Eye (tissue), 1 donor: ENCODE results near the gene CLK3.
"Not testable (repeated sequence)": the region's sequence is repeated elsewhere in the genome, so short reads cannot be mapped to it uniquely, and the experiment has no call there.

Experiments
- DNase-seq: peaks from one replicate; pipeline ENCODE4 v3.0.0-alpha.2; 2015

Gene CLK3

GRCh38 chr15:74646480-74646879 is 30.8 kb downstream of the CLK3 start:
- no peak for DNase-seq

- DNase-seq, result no peak
Measured at GRCh38 chr15:74648051-74648842, 32.6 kb downstream of the CLK3 start.

- DNase-seq, result no peak
Measured at GRCh38 chr15:74651242-74651741, 35.7 kb downstream of the CLK3 start.

GRCh38 chr15:74653426-74654102 is 37.9 kb downstream of the CLK3 start:
- DNase-seq, result peak; percentile 57

- no peak for DNase-seq
Measured at GRCh38 chr15:74655424-74655823, 39.8 kb downstream of the CLK3 start.

GRCh38 chr15:74656935-74657535 is 41.4 kb downstream of the CLK3 start:
- DNase-seq, result peak; percentile 25

- no peak for DNase-seq
Measured at GRCh38 chr15:74657846-74658245, 42.2 kb downstream of the CLK3 start.

GRCh38 chr15:74661280-74661679 is 45.6 kb downstream of the CLK3 start:
- not testable (repeated sequence) for DNase-seq

- no peak for DNase-seq
Measured at GRCh38 chr15:74662064-74662860, 46.6 kb downstream of the CLK3 start.

- DNase-seq, result no peak
Measured at GRCh38 chr15:74663303-74664027, 47.8 kb downstream of the CLK3 start.

- no peak for DNase-seq
Measured at GRCh38 chr15:74664028-74664616, 48.5 kb downstream of the CLK3 start.

GRCh38 chr15:74664670-74665069 is 49.0 kb downstream of the CLK3 start:
- DNase-seq, result no peak

- DNase-seq, result no peak
Measured at GRCh38 chr15:74667975-74668374, 52.3 kb downstream of the CLK3 start.

- DNase-seq, result no peak
Measured at GRCh38 chr15:74669627-74670026, 54.0 kb downstream of the CLK3 start.

- no peak for DNase-seq
Measured at GRCh38 chr15:74674161-74674560, 58.5 kb downstream of the CLK3 start.

GRCh38 chr15:74676801-74677200 is 61.2 kb downstream of the CLK3 start:
- DNase-seq, result no peak
